Ishikawa (cell line): ENCODE data around the gene KIF26B.

Experiments
- CREB1 ChIP-seq: IDR thresholded peaks from 2 replicates; pipeline ENCODE4 v1.6.1; 2012; ENCODE audit warnings: low read depth
- EGR1 ChIP-seq: IDR thresholded peaks from 2 replicates; pipeline ENCODE4 v1.6.1; 2012
- EP300 ChIP-seq: IDR thresholded peaks from 2 replicates; pipeline ENCODE4 v1.6.1; 2012; ENCODE audit warnings: borderline replicate concordance
- FOXM1 ChIP-seq: IDR thresholded peaks from 2 replicates; pipeline ENCODE4 v1.6.1; 2012; ENCODE audit warnings: low read depth, borderline replicate concordance
- NFIC ChIP-seq: IDR thresholded peaks from 2 replicates; pipeline ENCODE4 v1.6.1; 2012
- REST ChIP-seq: IDR thresholded peaks from 2 replicates; pipeline ENCODE4 v1.6.1; 2012; ENCODE audit warnings: low read depth, mild to moderate bottlenecking
- TAF1 ChIP-seq: IDR thresholded peaks from 2 replicates; pipeline ENCODE4 v1.6.1; 2012; ENCODE audit warnings: low read depth, mild to moderate bottlenecking
- TCF12 ChIP-seq: IDR thresholded peaks from 2 replicates; pipeline ENCODE4 v1.6.1; 2012; ENCODE audit warnings: low read depth
- TEAD4 ChIP-seq: IDR thresholded peaks from 2 replicates; pipeline ENCODE4 v1.6.1; 2012
- USF1 ChIP-seq: IDR thresholded peaks from 2 replicates; pipeline ENCODE4 v1.6.1; 2012
- ZBTB7A ChIP-seq: IDR thresholded peaks from 2 replicates; pipeline ENCODE4 v1.6.1; 2012; ENCODE audit warnings: low read depth
- TF ChIP-seq, protein P1 (sequence below): IDR thresholded peaks from 2 replicates; pipeline ENCODE4 v1.6.1; 2012

DNA sequence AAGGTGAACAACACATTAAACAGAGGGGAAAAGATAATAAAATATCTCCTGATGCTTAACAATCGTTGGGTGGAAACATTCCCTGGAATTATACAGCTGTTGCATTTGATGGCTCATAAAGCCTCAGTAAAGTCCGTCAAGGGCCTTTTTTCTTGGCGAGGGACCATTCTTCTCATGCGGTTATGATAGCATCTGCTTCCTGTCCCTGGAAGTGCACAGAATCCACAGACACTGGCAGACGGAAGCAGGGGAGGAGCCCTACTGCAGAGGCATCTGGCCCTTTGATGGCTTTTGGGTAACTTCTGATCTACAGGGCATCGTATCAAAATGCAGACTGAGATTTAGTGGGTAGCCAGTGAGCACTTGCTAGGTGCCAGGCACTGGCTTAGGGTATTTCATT is 286.9 kb downstream of the KIF26B start:
- TF ChIP-seq, protein P1, sequence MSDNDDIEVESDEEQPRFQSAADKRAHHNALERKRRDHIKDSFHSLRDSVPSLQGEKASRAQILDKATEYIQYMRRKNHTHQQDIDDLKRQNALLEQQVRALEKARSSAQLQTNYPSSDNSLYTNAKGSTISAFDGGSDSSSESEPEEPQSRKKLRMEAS, result no peak
- TF ChIP-seq ZBTB7A (no peak), EP300 (no peak), REST (no peak), TAF1 (no peak), CREB1 (no peak), USF1 (no peak), EGR1 (no peak), NFIC (no peak), TCF12 (no peak), FOXM1 (no peak), TEAD4 (no peak)
